Mammary epithelial cell (primary cell): Measurements from ENCODE around the gene SNN.

ENCODE experiments used
- CTCF ChIP-seq, 2 donors: IDR thresholded peaks in 1 of 2; conservative IDR thresholded peaks in 1 of 2; 2 replicates each; pipeline ENCODE4 v1.5.1; 2011 to 2012; ENCODE audit warnings: inconsistent platforms in 2 of 2, low read length in 2 of 2, mild to moderate bottlenecking in 2 of 2, control low read depth in 1 of 2, low read depth in 1 of 2; ENCODE audit not compliant: insufficient read depth in 1 of 2; ENCODE audit errors: extremely low read depth in 1 of 2
- EZH2 ChIP-seq: IDR thresholded peaks from 2 replicates; pipeline ENCODE4 v1.6.1; 2012; ENCODE audit warnings: low read length, inconsistent platforms, borderline replicate concordance

- TF ChIP-seq CTCF (conservative IDR thresholded peaks at IDR 0.05 in 1 of 2, IDR thresholded peaks at IDR 0.05 in 1 of 2; ENCODE audit: extremely low read depth in 1 of 2, insufficient read depth in 1 of 2, low read depth in 1 of 2, low read length in 2 of 2) (no peak), EZH2 (no peak)
Measured at GRCh38 chr16:11675561-11676511, 7.6 kb downstream of the SNN start.
